ENCODE measurements around the gene TNFAIP1.

TNFAIP1 gene

DNA sequence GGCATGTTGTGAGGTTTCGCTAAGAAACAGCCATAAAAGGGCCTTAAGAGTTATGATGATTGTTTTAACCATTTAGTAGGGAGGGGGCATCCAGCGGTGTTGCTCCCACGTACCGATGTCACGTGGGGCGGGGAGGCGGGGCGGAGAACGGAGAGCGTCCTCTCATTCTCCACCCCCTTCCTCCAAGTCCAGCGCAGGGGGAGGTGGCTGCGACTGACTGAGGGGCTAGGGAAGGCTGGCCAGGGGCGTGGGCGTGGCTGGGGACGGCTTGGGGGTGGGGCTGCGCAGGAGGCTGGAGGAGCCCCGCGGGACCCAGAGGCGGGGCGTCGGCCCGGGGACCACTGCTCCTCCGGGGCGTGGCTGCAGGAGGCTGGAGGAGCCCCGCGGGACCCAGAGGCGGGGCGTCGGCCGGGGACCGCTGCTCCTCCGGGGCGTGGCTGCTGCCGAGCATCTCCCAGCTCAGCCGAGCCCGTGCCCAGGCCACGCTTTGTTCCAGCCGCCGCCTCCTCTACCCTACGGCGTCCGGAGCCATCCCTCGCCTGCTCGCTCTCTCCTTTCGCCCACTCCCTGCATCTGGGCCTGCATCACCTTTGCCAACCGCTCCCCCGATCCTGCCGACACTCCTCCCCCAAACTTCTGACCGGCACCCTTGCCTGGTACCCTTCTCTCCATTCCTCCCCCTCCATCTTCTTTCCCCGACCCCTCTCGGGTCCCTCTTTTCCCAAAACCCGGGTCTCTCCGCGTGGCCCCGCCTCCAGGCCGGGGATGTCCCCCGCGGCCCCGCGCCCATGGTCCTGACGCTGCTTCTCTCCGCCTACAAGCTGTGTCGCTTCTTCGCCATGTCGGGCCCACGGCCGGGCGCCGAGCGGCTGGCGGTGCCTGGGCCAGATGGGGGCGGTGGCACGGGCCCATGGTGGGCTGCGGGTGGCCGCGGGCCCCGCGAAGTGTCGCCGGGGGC is 36.0 kb downstream of the TNFAIP1 start, which contains the start of gene SARM1:
SARM1 (plus strand) TSS at position 450 of the 958 bp plus-strand sequence; CDS start at position 789, 339 bp downstream.
- DNase-seq, result peak; percentile 80

DNA sequence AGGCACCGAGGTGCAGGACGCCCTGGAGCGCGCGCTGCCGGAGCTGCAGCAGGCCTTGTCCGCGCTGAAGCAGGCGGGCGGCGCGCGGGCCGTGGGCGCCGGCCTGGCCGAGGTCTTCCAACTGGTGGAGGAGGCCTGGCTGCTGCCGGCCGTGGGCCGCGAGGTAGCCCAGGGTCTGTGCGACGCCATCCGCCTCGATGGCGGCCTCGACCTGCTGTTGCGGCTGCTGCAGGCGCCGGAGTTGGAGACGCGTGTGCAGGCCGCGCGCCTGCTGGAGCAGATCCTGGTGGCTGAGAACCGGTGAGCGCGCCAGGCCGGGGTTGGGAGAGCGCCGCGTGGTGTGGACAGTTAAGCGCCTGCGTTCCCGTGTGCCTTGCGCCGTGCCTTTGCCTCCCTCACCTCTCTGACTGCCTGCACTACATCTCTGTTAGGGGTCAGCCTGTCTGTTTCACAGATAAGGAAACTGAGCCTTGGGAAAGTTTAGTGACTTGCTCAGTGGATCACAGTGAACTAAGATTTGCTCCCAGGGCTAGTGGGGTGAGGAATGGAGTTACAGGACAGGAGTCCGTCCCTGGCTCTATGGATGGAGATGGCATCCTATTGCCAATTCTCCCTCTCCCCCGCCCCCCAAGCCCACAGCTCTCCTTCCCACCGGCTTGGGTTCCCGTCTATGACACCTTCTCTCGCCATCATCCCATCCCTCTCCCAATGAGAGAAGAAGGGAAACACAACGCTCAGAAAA is 36.8 kb downstream of the TNFAIP1 start:
- DNase-seq, result peak; percentile 77

DNA sequence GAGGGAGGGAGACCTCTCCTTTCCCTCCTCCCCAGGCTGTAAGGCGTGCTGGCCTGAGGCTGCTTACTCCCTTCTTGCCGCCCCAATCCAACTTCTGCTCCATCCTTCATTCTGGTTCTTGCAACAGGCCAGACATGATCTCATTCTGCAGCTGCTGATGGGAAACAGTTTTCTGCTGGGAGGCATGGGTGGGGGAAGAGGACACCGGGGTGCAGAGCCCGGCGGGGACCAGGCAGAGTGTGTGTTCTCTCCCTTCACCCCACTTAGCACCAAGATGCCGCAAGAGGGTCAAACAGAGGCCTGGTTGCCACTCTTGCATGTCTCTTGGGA is 37.3 kb downstream of the TNFAIP1 start:
- no peak for DNase-seq

DNA sequence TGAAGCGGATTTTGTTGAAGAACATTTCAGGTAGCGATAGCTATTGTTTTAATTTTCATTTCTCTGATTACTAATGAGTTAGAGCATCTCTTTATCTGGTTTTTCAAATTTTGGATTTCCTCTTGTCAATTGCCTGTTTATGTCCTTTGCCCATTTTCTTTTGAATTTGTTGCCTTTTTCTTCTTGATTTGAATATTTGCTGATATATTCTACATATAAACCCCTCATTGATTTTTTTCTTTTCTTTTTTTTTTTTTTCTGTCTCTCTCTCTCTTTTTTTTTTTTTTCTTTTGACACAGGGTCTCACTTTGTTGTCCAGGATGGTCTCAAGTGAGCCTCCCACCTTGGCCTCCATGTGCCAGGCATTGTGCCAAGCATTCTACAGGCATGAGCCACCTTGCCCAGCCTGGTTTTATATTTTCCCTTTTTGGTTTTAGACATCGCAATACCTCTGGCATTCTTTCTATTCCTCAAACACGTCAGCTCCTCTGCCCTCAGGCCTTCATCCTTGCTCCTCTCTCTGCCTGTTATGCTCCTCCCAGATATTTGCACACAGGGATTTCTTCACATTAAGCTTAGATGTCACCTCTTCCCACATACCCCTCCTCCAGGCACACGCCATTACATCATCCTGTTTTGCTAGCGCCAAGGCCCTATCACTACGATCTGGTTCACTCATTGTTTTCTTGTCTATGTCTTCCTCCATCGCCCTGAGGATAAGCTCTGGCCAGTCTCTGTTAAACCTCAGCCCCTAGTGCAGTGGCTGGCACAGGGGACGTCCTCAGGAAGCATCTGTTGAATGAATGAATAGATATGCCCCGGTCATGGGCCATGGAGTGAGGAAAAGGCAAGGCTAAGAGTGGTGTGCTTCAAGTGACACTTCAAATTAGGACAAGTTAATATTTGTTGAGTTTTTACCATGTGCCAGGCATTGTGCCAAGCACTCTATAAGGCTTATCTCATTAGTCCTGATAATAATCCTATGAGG is 44.5 kb downstream of the TNFAIP1 start:
- DNase-seq, result no peak

DNA sequence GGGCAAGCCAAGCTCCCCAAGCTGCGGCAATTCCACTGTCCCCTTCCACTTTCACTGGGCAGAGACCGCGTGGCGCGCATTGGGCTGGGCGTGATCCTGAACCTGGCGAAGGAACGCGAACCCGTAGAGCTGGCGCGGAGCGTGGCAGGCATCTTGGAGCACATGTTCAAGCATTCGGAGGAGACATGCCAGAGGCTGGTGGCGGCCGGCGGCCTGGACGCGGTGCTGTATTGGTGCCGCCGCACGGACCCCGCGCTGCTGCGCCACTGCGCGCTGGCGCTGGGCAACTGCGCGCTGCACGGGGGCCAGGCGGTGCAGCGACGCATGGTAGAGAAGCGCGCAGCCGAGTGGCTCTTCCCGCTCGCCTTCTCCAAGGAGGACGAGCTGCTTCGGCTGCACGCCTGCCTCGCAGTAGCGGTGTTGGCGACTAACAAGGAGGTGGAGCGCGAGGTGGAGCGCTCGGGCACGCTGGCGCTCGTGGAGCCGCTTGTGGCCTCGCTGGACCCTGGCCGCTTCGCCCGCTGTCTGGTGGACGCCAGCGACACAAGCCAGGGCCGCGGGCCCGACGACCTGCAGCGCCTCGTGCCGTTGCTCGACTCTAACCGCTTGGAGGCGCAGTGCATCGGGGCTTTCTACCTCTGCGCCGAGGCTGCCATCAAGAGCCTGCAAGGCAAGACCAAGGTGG is 45.7 kb downstream of the TNFAIP1 start:
- peak; percentile 76 for DNase-seq

DNA sequence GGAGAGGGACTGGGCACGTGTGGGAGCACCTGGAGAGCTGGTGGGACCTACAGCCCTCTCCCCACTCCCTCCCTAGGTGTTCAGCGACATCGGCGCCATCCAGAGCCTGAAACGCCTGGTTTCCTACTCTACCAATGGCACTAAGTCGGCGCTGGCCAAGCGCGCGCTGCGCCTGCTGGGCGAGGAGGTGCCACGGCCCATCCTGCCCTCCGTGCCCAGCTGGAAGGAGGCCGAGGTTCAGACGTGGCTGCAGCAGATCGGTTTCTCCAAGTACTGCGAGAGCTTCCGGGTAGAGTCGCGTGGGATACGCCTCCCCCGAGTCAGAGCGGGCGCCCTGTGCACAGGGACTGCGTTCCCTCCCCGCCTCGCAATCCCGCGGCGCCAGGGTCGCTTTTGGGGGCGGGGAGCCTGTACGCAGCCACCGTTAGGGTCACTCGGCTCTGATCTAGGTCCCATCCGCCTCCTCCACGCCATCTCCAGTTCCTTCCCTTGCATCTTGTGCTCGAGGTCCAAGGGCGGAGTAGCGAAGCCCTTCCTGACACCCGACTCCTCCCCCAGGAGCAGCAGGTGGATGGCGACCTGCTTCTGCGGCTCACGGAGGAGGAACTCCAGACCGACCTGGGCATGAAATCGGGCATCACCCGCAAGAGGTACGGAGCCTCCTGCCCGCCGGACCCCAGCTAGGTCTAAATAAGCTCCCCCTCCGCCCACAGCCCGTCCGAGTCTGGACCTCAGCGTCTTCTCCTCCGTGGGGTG is 48.9 kb downstream of the TNFAIP1 start:
- peak; percentile 70 for DNase-seq

DNA sequence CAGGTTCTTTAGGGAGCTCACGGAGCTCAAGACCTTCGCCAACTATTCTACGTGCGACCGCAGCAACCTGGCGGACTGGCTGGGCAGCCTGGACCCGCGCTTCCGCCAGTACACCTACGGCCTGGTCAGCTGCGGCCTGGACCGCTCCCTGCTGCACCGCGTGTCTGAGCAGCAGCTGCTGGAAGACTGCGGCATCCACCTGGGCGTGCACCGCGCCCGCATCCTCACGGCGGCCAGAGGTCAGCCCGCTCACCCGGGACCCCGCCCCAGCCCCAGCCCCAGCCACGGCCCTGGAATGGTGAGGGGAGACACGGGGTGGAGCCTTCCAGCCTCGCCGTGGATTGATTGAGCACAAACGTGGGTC is 49.5 kb downstream of the TNFAIP1 start:
- DNase-seq, result no peak

DNA sequence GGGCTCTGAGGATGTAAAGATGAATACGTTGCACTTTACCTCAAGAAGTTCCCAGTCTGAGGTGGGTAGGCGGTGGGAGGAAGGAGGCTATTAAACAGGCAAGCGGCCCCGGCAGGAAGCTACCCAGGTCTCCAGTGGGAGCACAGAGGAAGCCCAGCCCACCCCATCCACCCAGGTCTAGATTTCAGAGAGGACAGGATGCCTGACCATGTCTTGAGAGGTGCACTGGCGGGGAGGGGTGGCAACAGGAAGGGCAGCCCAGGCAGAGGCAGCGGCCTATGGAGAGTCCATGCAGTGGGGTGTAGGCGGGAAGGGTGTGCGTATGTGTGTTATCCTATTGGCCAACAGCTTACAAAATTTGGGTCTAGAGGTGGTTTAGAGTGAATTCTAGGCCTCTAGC is 49.8 kb downstream of the TNFAIP1 start:
- no peak for DNase-seq

DNA sequence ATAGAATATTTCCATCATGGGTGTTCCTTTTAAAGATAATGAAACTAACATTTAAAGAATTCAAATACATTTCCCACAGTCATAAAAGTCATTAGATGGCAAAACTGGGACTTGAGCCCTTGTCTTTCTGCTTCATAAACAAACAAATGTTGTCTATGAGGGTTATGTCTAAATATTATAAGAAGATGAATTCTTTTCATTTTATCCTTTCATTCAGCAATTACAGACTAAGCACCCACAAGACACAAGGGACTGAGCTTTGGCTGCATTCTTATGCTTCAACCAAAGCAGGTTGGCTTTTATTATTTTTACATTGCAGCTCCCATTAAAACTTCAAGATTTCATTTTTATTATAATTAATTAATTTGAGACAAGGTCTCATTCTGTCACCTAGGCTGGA is 50.8 kb downstream of the TNFAIP1 start:
- no peak for DNase-seq

DNA sequence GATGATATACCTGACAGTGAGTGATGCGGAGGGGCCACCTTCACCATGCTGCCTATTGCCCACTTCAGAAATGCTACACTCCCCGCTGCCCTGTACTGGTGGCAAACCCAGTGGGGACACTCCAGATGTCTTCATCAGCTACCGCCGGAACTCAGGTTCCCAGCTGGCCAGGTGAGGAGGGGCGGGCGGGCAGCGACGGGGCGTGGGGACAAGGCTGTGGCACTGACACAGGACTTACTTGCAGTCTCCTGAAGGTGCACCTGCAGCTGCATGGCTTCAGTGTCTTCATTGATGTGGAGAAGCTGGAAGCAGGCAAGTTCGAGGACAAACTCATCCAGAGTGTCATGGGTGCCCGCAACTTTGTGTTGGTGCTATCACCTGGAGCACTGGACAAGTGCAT is 52.5 kb downstream of the TNFAIP1 start:
- no peak for DNase-seq

DNA sequence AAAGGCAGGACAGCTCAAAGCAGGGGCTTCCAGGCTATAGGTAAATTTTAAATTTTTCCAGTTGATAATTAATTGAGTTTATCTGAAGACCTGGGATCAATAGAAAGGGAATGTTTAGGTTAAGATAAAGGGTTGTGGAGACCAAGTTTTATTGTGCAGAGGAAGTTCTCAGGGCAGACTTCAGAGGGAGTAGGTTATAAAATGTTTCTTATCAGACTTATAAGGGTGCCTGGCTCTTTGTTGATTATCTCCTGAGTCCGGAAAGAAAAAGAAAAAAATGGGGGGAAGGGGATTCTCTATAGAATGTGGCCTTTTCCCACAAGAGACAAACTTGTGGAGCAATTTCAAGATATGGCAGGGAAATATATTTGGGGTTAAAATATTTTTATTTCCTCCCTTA is 54.6 kb downstream of the TNFAIP1 start:
- no peak for DNase-seq

DNA sequence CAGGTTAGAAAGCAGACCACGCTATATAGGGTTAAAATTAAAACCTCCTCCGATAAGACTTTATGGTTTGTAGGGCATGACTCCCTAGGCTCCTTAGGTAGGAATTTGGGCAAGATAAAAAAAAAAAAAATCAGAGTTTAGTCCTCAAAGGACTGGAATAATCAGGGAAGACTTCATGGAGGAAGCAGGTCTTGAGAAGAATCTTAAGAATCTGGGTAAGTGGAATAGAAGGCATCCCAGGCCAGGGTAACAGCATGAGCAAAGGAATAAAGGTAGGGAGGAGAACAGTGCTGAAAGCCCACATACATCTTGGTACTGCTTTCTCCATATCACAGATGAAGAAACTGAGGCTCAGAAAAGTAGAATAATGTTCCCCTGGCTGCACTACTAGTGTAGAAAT is 55.0 kb downstream of the TNFAIP1 start:
- DNase-seq, result no peak

DNA sequence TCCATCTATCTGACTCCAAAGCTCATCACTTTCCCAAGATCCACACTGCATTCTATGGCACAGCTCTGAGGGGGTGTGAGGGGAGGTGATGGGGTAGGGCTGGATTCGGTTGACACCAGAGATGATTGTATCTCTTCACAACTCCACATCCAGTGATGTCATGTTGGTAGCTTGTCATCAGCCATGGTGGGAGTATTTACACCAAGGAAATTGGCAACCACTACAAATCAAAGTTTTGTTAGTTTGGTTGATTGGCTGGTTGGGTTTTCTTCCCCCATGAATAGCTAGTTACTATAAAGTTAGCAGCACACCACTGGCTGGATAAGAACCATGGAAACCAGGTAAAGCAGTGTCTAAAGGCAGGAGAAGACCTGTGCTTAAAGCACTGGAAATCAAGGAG is 55.4 kb downstream of the TNFAIP1 start:
- no peak for DNase-seq

DNA sequence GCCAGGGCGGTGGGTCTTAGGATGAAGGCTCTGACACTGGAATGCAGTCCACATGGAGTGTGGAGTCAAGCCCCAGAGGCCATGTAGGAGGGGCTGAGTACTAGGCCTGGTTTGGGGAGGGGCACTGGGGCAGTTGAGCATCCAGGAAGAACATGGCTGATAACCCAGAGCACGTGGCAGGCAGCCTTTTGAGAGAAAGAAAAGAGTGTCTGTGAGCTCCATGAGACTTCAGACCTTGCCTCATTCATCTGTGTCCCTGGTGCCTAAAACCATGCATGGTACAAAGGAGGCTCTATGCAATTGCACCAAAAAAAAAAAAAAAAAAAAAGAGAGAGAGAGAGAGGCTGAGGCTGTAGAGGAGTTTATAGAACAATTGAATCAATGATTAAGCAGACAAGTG is 55.8 kb downstream of the TNFAIP1 start:
- DNase-seq, result no peak

DNA sequence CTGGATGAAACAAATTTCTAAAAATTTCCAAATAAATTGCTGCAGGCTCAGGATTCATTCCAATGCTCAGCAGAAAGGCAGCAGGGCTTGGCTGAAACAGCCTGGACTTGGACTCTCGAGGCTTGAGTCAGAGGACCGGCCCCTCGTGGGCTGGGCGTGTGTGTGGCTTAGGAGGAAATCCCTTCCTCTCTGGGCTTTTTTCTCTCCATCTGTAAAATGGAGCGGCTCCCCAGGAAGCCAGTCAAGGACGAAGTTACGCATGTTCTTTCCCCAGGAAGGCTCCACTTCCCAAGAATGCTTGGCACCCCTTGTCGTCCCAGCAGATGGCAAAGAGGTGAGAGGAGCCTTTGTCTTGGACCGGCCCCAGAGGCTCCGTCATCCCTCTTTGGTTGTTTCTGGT is 56.9 kb downstream of the TNFAIP1 start:
- DNase-seq, result no peak

DNA sequence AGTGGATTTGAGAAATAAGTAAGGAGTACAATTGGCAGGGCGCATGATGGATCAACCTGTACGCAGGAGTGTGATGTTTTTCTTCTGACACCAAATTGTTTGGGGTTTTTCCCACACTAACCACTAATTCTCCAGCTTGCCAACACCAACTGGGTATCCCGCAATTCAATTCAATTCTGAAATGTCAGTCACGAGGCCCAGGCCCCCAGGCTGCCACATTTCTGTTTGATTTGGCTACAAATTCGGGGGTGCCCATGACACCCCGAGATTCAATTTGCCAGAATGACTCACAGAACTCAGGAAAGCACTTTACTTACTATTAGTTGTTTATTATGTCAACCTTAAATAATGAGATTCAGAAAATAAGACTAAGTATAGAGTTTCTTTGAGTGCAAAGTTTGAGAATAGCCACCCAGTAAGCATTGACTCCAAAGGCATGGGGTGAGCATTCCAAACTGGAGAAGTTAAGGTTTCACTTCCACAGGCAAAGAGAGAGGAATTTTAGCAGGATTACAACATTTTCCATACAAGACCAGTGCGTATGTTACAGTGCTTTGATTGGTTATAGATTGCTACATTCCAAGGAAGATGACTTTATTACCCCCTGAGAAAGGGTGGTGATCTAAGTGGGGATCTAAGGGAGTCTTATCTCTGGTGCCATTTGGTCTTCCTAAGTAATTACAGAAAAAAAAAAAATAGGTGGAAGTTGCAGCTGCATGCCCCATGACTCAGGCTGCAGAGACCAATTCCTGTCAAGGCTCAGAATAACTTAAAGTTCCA is 59.0 kb downstream of the TNFAIP1 start:
- no peak for DNase-seq

DNA sequence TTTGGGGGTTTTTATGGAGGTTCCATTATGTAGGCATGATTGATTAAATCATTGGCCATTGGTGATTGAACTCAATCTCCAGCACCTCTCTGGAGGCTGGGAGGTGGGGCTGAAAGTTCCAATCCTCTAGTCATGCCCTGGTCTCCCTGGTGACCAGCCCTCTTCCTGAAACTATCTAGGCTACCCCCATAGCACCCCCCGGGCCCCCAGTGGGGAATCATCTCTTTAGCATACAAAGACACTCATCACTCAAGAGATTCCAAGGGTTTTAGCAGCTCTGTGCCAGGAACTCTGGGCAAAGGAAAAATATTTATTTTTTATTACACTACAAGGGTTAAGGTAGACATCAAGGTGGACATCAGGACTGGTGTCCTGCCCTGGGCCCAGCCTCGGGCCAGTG is 59.9 kb downstream of the TNFAIP1 start:
- no peak for DNase-seq

DNA sequence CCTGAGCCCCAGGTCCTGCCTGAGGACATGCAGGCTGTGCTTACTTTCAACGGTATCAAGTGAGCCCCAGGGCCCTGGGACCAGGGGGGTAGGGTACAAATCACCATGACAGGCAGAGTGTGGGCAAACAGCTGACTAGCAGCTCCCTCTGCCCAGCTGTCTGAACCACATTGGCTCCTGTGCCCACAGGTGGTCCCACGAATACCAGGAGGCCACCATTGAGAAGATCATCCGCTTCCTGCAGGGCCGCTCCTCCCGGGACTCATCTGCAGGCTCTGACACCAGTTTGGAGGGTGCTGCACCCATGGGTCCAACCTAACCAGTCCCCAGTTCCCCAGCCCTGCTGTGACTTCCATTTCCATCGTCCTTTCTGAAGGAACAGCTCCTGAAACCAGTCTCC is 60.4 kb downstream of the TNFAIP1 start:
- no peak for DNase-seq
